ENCODE data around the gene WDR90.
A peak's percentile ranks its signal among the peaks of the same experiment; 100 is the strongest.

WDR90 gene

GRCh38 chr16:609984-610383, 39.2 kb upstream of the WDR90 start:
- TF ChIP-seq CTCF (IDR thresholded peaks at IDR 0.05; ENCODE audit: extremely low read depth, insufficient read depth, missing control alignments), result no peak

GRCh38 chr16:610513-611381, 38.4 kb upstream of the WDR90 start:
- in situ Hi-C loops (cut with MboI; ENCODE audit: low pct_unique_long_range_greater_than_20kb, low sequenced_read_pairs, unreplicated experiment), result no loop called here
- TF ChIP-seq CTCF (IDR thresholded peaks at IDR 0.05; ENCODE audit: extremely low read depth, insufficient read depth, missing control alignments), result peak; percentile 35
- DNase-seq (ENCODE audit: low spot score), result no peak

More at GRCh38 chr16:609984-610383, 39.2 kb upstream of the WDR90 start:
- DNase-seq (ENCODE audit: low spot score), result no peak
- in situ Hi-C loops (cut with MboI; ENCODE audit: low pct_unique_long_range_greater_than_20kb, low sequenced_read_pairs, unreplicated experiment), result no loop called here

GRCh38 chr16:615122-615521, 34.0 kb upstream of the WDR90 start:
- no peak for TF ChIP-seq CTCF (IDR thresholded peaks at IDR 0.05; ENCODE audit: extremely low read depth, insufficient read depth, missing control alignments)
- in situ Hi-C loops (cut with MboI; ENCODE audit: low pct_unique_long_range_greater_than_20kb, low sequenced_read_pairs, unreplicated experiment), result no loop called here
- no peak for DNase-seq (ENCODE audit: low spot score)

GRCh38 chr16:616733-617586, 32.2 kb upstream of the WDR90 start:
- no peak for TF ChIP-seq CTCF (IDR thresholded peaks at IDR 0.05; ENCODE audit: extremely low read depth, insufficient read depth, missing control alignments)
- no peak for DNase-seq (ENCODE audit: low spot score)
- in situ Hi-C loops (cut with MboI; ENCODE audit: low pct_unique_long_range_greater_than_20kb, low sequenced_read_pairs, unreplicated experiment), result no loop called here

- no peak for TF ChIP-seq CTCF (IDR thresholded peaks at IDR 0.05; ENCODE audit: extremely low read depth, insufficient read depth, missing control alignments)
- in situ Hi-C loops (cut with MboI; ENCODE audit: low pct_unique_long_range_greater_than_20kb, low sequenced_read_pairs, unreplicated experiment), result no loop called here
- DNase-seq (ENCODE audit: low spot score), result no peak
Measured at GRCh38 chr16:617855-618254, 31.3 kb upstream of the WDR90 start.

- in situ Hi-C loops (cut with MboI; ENCODE audit: low pct_unique_long_range_greater_than_20kb, low sequenced_read_pairs, unreplicated experiment), result no loop called here
- no peak for TF ChIP-seq CTCF (IDR thresholded peaks at IDR 0.05; ENCODE audit: extremely low read depth, insufficient read depth, missing control alignments)
- DNase-seq (ENCODE audit: low spot score), result no peak
Measured at GRCh38 chr16:619476-620100, 29.6 kb upstream of the WDR90 start.
